Mucosa of descending colon (tissue), 3 donors: ENCODE data around the gene MYL11. TPM values are rescaled to one million over a fixed set of nuclear protein-coding genes. Genes with fewer than 3 reads are reported as not detected.

ENCODE experiments used
- ATAC-seq: fragments of 200-7000 bp; cut with Tn5 transposase; one replicate; pipeline ENCODE4 v1.9.1; 2020; ENCODE audit warnings: mild to moderate bottlenecking, moderate library complexity
- DNase-seq, 3 donors: peaks; one replicate each; pipeline ENCODE4 v3.0.0-alpha.2; 2020
- H3K36me3 ChIP-seq: fragments of 200-600 bp; one replicate; pipeline ENCODE4 v1.8.0; 2021; ENCODE audit warnings: low read depth, mild to moderate bottlenecking
- H3K4me1 ChIP-seq: fragments of 200-600 bp; one replicate; pipeline ENCODE4 v1.8.0; 2021; ENCODE audit warnings: low read depth, mild to moderate bottlenecking
- H3K4me3 ChIP-seq: fragments of 200-600 bp; one replicate; pipeline ENCODE4 v1.8.0; 2021; ENCODE audit warnings: mild to moderate bottlenecking
- H3K9me3 ChIP-seq: fragments of 200-600 bp; one replicate; pipeline ENCODE4 v1.8.0; 2021; ENCODE audit warnings: mild to moderate bottlenecking
- intact Hi-C, 2 donors: fragments of 100-400 bp; cut with DNase I in 1 of 2; cut with micrococcal nuclease in 1 of 2; formaldehyde crosslinking; loops; one replicate each; pipeline versions ENCODE4 v1.11.0 to v1.11.1; 2022; cut with DNase I, micrococcal nuclease
- total RNA-seq, 3 donors: library from RNA; stranded (reverse); fragmentation: NEBNext Ultra II Directional in 2 of 3; extraction: Animal tissue kit (Norgen Biotek cat#: 25700) in 2 of 3; gene quantifications; one replicate each; pipeline versions ENCODE4 v1.2.1 to v1.2.4, GENCODE V29; 2021 to 2023
- TF ChIP-seq, protein P1 (sequence below): fragments of 200-600 bp; IDR thresholded peaks from one replicate; pipeline ENCODE4 v1.8.0; 2022; ENCODE audit warnings: antibody characterized with exemption, mild to moderate bottlenecking
- donor health status: DM: no; HTN: no; CAD: no; lungs with moderate emphysema.
- donor health status: DM: no; HTN: no; CAD: no.
- donor health status: DM: no; HTN: yes; CAD: no.

Gene MYL11
- total RNA-seq, 3 donors from 2014 or later: 1.1 to 1.6 TPM; not detected in 1

DNA sequence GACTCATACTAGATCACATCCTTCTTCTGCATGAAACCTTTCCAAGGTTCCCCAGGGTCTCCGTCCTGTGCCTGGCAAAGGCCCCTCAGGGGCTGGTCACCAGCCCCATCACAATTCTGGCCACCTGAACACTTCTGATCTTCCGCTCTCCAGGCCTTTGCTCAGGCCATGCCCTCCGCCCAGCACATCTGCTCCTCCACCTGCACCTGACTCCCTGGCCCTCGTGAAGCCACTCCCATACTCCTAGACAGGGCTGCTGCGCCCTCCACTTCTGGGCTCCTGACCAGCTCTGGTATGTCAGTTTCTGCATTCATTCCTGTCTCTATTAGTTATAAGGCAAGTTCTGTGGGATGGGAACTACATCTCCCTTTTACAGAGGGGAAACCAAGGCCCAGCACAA, 1.9 kb upstream of the MYL11 start:
- H3K4me3 ChIP-seq: no peak overlapping the region
- ATAC-seq (no peak), DNase-seq (no peak)
- H3K36me3 ChIP-seq: peaks cover 4% of the 10 kb centered on the region
- no peaks in the 10 kb centered on the region for H3K9me3 ChIP-seq
- TF ChIP-seq, protein P1, sequence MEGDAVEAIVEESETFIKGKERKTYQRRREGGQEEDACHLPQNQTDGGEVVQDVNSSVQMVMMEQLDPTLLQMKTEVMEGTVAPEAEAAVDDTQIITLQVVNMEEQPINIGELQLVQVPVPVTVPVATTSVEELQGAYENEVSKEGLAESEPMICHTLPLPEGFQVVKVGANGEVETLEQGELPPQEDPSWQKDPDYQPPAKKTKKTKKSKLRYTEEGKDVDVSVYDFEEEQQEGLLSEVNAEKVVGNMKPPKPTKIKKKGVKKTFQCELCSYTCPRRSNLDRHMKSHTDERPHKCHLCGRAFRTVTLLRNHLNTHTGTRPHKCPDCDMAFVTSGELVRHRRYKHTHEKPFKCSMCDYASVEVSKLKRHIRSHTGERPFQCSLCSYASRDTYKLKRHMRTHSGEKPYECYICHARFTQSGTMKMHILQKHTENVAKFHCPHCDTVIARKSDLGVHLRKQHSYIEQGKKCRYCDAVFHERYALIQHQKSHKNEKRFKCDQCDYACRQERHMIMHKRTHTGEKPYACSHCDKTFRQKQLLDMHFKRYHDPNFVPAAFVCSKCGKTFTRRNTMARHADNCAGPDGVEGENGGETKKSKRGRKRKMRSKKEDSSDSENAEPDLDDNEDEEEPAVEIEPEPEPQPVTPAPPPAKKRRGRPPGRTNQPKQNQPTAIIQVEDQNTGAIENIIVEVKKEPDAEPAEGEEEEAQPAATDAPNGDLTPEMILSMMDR: no peak
- intact Hi-C loops: no loop called here
- H3K4me1 ChIP-seq: peaks cover 12% of the 10 kb centered on the region

DNA sequence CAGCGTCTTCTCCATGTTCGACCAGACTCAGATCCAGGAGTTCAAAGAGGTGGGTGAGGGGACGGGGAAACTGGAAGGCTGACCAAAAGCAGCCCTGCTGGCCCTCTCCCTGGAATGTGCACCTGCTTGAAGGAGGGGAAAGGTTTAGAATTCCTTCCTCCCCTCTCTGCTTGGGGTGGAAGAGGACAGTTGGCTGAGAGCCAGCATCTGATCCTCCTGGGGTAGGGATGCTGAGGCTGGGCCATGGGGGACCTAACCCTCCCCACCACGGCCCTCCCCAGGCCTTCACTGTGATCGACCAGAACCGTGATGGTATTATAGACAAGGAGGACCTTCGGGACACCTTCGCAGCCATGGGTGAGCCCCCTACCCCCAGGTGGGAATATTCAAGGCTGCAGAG, 1.3 kb downstream of the MYL11 start:
- H3K4me3 ChIP-seq: no peak overlapping the region
- DNase-seq (no peak), ATAC-seq (no peak)
- intact Hi-C loops: no loop called here
- no peaks in the 10 kb centered on the region for H3K9me3 ChIP-seq
- H3K4me1 ChIP-seq: peaks cover 11% of the 10 kb centered on the region
- no peaks in the 10 kb centered on the region for H3K36me3 ChIP-seq
- TF ChIP-seq, protein P1: no peak

DNA sequence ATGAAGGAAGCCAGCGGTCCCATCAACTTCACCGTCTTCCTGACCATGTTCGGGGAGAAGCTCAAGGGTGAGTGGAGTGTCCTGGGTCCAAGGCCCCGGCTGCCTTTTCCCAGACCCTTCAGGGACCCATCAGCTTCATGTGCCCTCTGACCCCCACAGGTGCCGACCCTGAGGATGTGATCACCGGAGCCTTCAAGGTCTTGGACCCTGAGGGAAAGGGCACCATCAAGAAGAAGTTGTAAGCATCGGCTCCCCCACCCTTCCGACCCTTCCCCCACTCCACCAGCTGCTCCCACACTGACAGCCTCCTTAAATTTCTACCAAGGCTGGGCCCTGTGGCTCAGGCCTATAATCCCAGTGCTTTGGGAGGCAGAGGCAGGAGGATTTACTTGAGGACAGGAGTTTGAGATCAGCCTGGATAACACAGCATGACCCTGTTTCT, 1.9 kb downstream of the MYL11 start:
- no peaks in the 10 kb centered on the region for H3K36me3 ChIP-seq
- intact Hi-C loops: no loop called here
- H3K4me1 ChIP-seq: peaks cover 11% of the 10 kb centered on the region
- no peak for ATAC-seq
- no peak for DNase-seq
- TF ChIP-seq, protein P1: no peak
- H3K9me3 ChIP-seq: no peaks in the 10 kb centered on the region
- no peak overlapping the region for H3K4me3 ChIP-seq

DNA sequence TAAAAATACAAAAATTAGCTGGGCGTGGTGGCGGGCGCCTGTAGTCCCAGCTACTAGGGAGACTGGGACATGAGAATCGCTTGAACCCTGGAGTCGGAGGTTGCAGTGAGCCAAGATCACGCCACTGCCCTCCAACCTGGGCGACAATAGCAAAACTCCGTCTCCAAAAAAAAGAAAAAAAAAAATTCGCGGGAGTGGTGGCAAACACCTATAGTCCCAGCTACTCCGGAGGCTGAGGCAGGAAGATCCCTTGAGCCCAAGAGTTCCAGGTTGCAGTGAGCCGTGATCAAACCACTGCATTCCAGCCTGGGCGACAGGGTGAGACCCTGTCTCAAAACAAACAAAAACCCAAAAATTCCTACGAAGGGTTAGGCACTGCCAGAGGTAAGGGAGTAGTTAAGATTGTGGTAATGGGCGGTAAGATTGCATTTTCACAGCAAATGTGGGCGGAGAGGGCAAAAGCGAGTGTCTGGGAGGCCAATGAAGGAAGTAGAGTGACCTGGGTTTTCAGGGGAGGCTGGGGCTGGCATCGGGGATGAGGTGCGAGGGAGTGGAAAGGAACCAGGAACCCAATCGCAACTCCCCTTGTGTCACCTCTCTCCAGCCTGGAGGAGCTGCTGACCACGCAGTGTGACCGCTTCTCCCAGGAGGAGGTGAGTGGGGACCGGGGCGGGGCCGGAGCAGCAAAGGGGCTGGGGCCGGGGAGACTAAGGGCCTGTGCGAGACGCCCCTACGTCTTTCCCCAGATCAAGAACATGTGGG, 2.6 kb downstream of the MYL11 start:
- ATAC-seq: no peak

DNA sequence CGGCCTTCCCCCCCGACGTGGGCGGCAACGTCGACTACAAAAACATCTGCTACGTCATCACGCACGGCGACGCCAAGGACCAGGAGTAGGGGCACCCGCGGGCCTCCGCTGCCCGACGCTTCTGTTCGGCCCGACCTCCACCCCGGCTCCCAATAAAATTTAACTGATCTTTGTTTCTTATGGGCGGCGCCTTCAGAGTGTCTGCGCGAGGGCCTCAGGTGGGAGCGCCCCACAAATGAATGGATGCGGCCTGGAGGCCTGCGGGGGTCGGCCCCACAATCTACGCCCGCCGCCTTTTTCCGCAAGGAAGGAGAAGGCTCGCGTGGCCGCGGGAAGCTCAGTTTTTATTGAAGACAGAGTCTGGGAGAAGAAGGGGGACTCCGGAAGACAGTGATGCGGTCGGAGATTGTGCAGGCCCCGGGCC, 3.2 kb downstream of the MYL11 start:
- Histone ChIP-seq H3K4me1 (peaks cover 11% of the 10 kb centered on the region), H3K36me3 (no peaks in the 10 kb centered on the region), H3K4me3 (peak overlapping the region; percentile 33), H3K9me3 (no peaks in the 10 kb centered on the region)
- TF ChIP-seq, protein P1: no peak
- ATAC-seq (peak; percentile 70), DNase-seq (peak; percentile 94 to 96 (median 96))
- intact Hi-C loops: no loop called here

More for the DNA sequence above, 2.6 kb downstream of the MYL11 start:
- H3K36me3 ChIP-seq: no peaks in the 10 kb centered on the region
- no peak for DNase-seq
- no peaks in the 10 kb centered on the region for H3K9me3 ChIP-seq
- intact Hi-C loops: no loop called here
- peaks cover 11% of the 10 kb centered on the region for H3K4me1 ChIP-seq
- TF ChIP-seq, protein P1: no peak
- H3K4me3 ChIP-seq: peak overlapping the region; percentile 33
